NCI-H2196 treated with DMSO at 0.1 percent for 48 hours (cell line): ENCODE measurements around the gene ARMH2.
"Not testable (repeated sequence)": the region's sequence is repeated elsewhere in the genome, so short reads cannot be mapped to it uniquely, and the experiment has no call there.

Source experiments
- DNase-seq: peaks from one replicate; lab custom pipeline; 2025; ENCODE audit not compliant: unreplicated experiment; lab: John Stamatoyannopoulos, UW

Gene ARMH2

GRCh38 chr6:24765968-24766367, 32.7 kb downstream of the ARMH2 start:
- DNase-seq, result not testable (repeated sequence)

- DNase-seq, result not testable (repeated sequence)
These were observed 33.6 kb downstream of the ARMH2 start for GRCh38 chr6:24764833-24765828.

DNA sequence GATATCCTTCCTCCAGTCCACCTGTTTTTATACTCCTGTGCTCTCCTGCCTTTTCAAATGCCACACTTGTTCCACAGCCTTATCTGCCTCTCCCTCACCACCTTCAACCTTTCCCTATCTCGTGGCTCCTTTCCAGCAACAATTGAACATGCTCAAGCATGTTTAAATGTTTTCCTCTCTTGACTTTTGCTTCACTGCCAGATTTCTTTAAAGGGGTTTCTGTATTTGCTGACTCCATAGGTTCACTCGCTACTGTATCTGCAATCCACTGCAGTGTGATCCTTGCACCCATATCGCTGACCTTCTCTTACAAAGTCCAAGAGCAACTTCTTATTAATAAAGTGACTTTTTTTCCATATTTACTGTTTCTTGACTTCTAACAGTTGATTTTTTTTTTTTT, 35.1 kb downstream of the ARMH2 start:
- DNase-seq, result peak; percentile 49

DNA sequence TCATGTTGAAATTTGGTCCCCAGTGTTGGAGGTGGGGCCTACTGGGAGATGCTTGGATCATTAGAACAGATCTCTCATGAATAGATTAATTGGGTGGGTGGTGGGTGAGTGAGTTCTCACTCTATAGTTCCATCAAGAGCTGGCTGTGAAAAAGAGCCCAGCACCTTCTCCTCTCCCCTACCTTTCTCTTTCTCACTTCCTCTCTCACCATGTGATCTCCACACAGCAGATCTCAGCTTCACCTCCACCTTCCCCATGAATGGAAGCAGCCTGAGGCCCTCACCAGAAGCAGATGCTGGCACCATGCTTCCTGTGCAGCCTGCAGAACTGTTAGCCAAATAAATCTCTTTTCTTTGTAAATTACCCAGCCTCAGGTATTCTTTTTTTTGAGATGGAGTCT, 36.9 kb downstream of the ARMH2 start:
- DNase-seq, result no peak

- DNase-seq, result no peak
These were observed 37.4 kb downstream of the ARMH2 start for GRCh38 chr6:24761193-24761835.

DNA sequence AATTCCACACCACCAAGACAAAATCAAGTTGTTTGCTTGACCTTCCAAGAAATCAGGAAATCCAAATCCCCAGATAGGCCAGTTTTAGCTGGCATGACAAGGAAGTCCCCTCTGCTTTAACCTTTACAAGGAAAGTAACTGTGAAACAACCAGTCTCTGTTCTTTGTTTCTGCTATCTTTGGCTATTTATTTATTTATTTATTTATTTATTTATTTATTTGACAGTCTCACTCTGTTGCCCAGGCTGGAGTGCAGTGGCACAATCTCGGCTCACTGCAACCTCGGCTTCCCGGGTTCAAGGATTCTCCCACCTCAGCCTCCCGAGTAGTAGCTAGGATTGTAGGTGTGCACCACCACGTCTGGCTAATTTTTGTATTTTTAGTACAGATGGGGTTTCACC, 38.5 kb downstream of the ARMH2 start:
- no peak for DNase-seq

DNA sequence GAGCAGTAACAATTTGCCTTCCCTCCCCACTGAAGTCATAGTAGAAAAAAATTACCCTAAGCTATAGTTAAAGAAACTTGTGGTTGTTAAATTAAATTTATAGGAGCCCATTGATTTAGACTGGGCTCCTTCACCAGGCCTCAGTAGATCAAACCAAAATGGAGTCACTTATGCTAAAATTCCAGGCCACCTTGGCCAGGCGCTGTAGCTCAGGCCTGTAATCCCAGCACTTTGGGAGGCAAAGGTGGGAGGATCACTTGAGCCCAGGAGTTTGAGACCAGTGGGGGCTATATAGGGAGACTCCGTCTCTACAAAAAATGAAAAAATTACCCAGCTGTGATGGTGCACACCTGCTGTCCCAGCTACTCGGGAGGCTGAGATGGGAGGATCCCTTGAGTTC, 39.0 kb downstream of the ARMH2 start:
- DNase-seq, result no peak

- DNase-seq, result no peak
These were observed 41.1 kb downstream of the ARMH2 start for GRCh38 chr6:24757611-24758010.

DNA sequence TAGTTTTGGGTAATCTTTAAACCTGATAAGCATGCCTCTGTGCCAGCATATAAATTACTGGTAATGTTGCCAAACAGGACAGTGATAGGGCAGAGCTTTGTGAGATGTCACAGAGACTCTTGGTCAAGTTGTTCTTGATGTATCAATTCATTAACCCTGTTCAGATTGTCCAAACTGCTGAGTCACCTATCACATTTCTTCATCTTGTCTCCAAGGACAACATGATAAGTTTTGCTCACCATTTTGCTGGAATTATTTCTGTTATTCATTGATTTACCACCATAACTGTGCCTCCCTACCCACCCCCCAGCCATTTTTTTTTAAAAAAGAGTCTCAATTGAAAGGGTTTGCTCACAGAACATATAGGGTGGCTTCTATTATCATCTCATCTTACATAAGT, 43.4 kb downstream of the ARMH2 start:
- no peak for DNase-seq

GRCh38 chr6:24754378-24754777, 44.3 kb downstream of the ARMH2 start:
- not testable (repeated sequence) for DNase-seq

- no peak for DNase-seq
These were observed 45.2 kb downstream of the ARMH2 start for GRCh38 chr6:24753545-24753944.

GRCh38 chr6:24752917-24753492, 45.7 kb downstream of the ARMH2 start:
- DNase-seq, result no peak

- no peak for DNase-seq
These were observed 46.2 kb downstream of the ARMH2 start for GRCh38 chr6:24752503-24752902.

- not testable (repeated sequence) for DNase-seq
These were observed 47.8 kb downstream of the ARMH2 start for GRCh38 chr6:24750878-24751277.

- DNase-seq, result no peak
These were observed 49.4 kb downstream of the ARMH2 start for GRCh38 chr6:24749297-24749696.
